Activated CD8-positive, alpha-beta memory T cell treated with anti-CD3 and anti-CD28 coated beads for 1 hour (primary cell): ENCODE data around the gene AADACL4.

Experiments used
- DNase-seq, 2 donors: peaks; one replicate each; pipeline ENCODE4 v3.0.0-alpha.2; 2020; ENCODE audit warnings: low read depth in 1 of 2; ENCODE audit errors: extremely low read depth in 1 of 2

The AADACL4 gene

GRCh38 chr1:12610941-12611340 lies 32.9 kb upstream of the AADACL4 start:
- DNase-seq = no peak

GRCh38 chr1:12613180-12613579 lies 30.7 kb upstream of the AADACL4 start:
- DNase-seq = no peak

GRCh38 chr1:12614402-12615158 lies 29.3 kb upstream of the AADACL4 start:
- no peak for DNase-seq

DNA sequence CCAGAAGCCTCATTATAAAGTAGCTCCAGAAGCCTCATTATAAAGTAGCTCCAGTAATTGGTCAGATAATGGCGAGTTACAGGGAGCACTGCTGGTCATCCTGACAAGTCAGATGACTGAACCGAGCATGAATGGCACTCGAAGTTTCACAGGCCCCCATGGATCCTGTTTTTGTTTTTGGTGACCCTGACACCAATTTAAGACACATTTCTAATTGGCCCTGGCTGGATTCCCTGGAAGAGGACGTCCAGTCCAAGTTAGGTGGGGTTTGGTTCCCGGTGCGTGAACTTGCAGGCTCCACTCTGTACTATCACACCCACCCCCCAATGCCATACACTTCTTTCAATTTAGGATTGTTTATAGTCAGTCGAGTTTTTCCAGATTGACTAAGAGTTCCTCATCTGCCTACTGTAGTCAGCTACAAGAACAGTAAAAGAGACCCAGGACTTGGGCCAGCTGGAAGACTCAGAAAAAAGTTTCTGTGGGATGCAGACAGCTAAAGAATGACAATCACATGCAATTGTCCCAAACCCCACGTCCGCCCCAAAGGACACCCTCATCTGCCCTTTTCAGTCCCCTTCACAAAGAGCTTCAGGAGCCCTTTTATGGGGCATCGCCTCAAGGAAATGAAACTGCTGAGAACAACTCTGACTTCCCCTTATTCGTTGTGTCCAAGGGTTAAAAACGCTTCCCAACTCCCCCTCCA lies 28.6 kb upstream of the AADACL4 start:
- no peak for DNase-seq

DNA sequence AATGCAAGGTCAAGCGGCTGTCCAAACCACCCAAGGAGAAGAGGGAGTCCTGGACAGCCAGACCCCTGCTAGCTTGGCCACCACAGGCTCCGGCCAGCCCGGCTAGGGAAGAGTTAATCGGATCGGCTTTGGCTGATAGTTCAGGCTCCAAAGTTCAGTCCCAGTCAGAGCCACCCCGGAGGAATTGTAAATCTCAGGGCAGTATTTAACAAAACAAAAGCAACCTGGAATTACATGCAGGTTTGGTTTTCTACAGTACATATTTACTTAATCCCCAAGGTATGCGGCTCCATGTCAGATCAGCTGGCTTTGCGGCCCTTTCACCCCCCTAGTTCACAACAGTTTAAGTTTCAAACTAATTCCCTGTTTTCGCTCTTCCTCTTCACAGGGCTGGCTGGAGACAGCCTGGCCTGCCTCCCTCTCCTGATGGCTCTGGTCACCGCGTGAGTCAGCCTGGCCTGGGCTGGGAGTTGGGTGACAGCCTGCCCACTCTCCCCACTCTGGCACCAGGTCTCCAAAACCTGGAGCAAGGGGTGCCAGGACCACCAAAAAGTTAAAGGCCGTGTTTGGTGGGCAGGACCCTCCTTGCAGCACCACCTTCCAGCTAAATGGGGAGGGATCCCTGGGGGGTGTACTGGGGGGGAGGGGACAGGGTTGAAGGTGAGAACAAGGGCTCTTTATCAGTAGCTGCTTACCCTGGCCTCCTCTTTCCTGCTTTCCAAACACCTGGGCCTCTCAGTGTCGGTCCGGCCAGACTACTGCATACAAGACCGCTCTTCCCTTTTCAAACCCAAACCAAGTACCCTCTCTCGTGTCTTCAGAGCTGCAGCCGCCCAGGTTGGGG lies 27.8 kb upstream of the AADACL4 start:
- DNase-seq = no peak

- no peak for DNase-seq
Measured at GRCh38 chr1:12616709-12617373, 27.0 kb upstream of the AADACL4 start.

GRCh38 chr1:12617511-12617900 lies 26.4 kb upstream of the AADACL4 start:
- DNase-seq = no peak

GRCh38 chr1:12617901-12618660 lies 25.8 kb upstream of the AADACL4 start, which contains the start of gene DHRS3:
DHRS3 (minus strand) TSS chr1:12618210; CDS start chr1:12617348, 862 bp downstream.
- DNase-seq = peak in 1 of 2 donors; percentile 47

GRCh38 chr1:12618661-12618964 lies 25.3 kb upstream of the AADACL4 start:
- DNase-seq = no peak

- no peak for DNase-seq
Measured at GRCh38 chr1:12618965-12619791, 24.7 kb upstream of the AADACL4 start.

- DNase-seq = peak in 1 of 2 donors; percentile 61
Measured at GRCh38 chr1:12619792-12620487, 23.9 kb upstream of the AADACL4 start.

DNA sequence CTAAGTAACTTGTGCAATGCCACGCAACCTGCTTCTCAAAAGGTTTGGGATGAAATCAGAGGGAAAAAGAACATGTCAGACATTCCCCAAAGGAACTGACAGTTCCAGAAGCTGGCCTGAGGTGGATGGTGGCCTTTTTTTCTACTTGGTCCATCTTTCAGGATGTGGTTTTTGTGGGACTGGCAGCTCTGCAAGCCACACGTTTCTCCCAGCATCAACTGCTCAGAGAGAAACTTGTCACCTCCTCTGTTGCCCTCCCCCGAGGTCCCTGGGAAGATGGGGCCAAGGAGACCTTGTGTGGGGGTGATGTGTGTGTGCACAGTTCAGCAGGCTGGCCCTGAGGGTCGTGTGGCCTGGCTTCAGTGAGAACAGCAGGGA lies 23.4 kb upstream of the AADACL4 start:
- no peak for DNase-seq

- DNase-seq = no peak
Measured at GRCh38 chr1:12620931-12621330, 23.0 kb upstream of the AADACL4 start.

DNA sequence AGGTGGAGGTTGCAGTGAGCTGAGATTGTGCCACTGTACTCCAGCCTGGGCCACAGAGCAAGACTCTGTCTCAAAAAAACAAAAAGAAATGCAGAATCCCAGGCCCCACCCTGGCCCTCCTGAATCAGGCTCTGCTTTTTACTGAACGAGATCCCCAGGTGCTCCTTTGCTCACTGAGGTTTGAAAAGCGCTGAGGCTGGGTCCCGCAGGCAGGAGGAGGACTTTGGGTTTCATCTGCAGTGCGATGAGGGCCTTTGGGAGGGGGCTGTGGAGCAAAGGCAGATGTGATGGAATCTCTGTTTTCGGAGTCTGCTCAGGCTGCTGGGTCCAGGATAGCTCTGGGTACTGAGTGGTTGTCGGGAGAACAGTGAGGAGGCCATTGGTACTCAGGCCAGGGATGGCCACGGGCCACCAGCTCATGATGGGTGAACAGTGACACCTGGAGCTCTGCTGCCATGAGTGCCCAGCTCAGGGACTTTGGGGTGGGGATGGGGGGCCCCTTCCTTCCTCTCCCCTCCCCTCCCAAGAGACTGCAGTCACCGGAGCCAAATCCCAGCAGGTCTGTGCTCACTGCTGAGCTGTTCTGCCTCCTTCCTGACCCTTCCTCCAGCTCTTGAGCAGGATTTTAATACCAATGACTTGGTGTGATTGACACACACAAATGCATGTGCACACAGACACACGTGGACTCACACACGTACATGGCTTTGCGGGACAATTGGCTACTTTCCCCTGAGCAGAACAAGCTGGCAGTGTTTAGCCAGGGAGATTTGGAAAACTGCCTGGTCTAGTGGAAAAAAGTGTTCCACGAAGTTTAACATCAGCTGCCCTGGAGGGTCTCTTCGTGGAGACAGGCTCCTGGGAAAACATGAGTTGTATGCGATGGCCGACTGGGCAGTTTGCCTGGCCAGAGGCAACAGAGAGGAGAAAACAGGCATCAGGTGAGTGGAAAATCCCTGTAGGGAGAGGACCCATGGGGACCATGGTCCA lies 22.2 kb upstream of the AADACL4 start:
- DNase-seq = no peak

DNA sequence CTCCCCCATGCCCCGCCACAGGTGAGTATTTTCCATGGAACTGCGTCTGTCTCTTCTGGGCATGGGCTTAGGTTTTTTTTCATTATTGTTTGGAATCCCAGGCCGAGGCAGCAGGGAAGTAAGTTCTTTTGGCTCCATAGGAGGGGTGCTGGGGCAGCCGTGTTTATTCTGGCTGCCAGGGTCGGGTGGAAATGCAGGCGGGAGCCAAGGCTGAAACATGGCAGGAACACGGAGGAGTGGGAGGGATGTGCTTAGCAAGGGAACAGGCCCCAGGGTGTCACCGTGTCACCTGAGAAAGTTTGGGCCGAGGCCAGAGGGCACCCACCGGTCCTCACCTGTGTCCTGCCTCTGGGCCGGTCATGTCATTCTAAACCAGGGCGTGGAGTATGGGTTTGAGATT lies 21.4 kb upstream of the AADACL4 start:
- DNase-seq = no peak

- no peak for DNase-seq
Measured at GRCh38 chr1:12625276-12625675, 18.6 kb upstream of the AADACL4 start.

DNA sequence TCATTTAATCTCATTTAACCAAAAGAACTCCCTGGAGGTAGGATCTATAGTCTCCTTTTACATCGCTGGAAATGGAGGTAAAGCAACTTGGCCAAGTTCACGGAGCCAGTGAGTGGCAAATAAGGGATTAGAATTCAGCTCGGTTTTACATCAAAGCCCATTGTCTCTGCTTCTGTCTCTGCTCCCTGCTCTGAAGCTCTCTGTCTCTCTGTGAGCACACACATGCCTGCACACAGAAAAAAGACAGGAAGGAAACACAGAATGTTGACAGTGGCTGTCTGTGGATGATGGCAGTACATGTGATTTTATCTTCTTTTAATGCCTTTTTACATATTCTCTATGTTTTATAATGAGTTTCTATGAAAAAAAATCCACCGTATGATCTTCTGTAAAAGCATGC lies 17.0 kb upstream of the AADACL4 start:
- DNase-seq = no peak

- DNase-seq = no peak
Measured at GRCh38 chr1:12627296-12627695, 16.6 kb upstream of the AADACL4 start.
